ENCODE results near the gene STK25. TPM values are rescaled to one million over a fixed set of nuclear protein-coding genes. Genes with fewer than 3 reads are reported as not detected.
"Not testable (repeated sequence)": the region's sequence is repeated elsewhere in the genome, so short reads cannot be mapped to it uniquely, and the experiment has no call there.

The STK25 gene
- polyA plus RNA-seq, 4 donors: 176 to 209 (median 195) TPM

DNA sequence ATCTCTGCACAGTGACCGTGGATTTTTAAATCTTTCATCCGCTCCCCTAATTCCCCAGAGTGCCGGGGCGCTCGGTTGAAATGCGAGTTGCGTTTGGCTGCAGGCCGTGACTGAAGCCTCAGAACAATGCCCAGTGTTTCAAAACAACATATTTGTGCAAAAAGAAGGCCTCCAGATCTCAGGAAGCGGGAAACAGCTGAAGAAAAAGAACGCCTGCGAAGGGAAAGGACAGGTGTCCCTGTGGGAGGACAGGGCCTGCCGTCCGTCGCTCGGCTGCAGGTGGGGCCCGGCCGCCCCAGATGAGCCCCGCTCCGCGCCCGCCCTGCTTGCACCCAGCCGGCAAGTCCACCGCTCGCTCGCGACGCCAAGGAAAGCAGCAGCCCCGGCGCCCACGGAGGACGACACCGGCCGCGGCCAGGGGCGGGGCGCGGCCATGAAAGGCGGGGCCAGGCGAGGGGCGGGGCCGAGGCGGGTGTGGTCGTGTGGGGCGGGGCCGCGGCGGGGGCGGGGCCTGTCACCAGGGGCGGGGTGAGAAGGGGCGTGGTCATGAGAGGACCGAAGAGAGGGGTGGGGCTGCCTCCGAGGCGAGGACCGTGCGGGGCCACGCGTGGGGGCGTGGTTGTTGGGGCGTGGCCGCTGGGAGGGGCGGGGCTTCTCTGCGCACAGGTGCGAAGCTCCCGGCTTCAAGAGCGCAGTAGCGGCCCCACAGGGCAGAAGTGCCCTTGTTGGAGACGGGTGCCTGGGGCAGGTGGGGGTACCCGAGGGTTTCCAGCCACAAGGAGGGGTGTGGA lies 32.6 kb upstream of the STK25 start:
- DNase-seq (ENCODE audit: low read depth in 4 of 4, low spot score in 3 of 4): no peak

DNA sequence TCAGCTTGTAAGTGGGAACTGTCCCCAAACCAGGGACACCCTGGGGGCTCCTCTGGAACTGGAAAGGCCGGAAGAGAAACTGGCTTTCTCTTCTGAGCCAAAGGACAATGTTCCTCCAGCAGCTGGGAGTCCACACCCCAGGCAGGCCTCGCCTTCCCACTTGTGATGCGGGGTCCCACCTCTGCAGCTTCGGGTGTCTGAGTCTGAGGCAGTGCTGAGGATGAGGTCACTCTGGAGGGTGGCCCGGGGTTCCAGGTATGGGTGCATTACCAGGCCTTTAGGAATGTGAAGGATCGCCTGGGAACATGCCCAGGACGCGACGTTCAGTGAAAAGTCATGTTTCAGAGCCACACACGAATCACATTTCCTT lies 32.0 kb upstream of the STK25 start:
- DNase-seq (ENCODE audit: low read depth in 4 of 4, low spot score in 3 of 4): no peak

DNA sequence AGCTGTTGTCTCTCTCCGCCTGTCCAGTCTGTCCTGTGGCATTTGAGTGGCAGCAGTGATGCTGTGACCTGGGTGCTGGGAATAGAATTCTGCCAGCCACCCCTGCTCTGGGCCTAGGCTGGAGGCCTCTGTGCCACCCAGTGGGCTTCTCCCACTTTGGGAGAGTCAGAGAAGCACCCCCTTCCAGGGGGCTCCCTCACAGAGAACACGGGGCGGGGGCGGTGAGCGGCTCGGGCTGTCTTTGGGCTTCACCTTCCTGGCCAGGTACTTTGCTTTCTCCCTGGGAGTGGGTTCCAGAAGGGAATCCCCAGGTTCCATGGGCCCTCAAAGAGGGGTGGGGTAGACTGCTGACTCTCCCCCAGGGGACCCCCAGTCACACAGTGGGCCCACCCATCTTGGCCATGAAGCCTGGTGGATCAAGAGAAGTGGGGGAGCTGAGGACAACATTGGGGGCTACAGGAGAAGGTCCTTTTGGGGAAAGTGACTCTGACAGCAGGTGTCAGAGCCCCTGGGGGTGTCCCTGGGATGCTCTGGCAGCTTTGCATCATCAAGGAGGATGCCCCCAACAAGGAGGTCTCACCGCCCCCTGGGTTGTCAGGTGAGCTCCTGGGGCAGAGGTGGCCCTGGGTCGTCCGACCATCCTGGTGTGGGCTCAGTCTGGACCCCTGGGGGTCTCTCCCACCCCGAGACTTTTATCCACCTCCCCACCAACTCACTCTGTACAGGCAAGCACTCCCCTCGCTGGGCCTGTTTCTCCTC lies 31.4 kb upstream of the STK25 start:
- DNase-seq (ENCODE audit: low read depth in 4 of 4, low spot score in 3 of 4): no peak

DNA sequence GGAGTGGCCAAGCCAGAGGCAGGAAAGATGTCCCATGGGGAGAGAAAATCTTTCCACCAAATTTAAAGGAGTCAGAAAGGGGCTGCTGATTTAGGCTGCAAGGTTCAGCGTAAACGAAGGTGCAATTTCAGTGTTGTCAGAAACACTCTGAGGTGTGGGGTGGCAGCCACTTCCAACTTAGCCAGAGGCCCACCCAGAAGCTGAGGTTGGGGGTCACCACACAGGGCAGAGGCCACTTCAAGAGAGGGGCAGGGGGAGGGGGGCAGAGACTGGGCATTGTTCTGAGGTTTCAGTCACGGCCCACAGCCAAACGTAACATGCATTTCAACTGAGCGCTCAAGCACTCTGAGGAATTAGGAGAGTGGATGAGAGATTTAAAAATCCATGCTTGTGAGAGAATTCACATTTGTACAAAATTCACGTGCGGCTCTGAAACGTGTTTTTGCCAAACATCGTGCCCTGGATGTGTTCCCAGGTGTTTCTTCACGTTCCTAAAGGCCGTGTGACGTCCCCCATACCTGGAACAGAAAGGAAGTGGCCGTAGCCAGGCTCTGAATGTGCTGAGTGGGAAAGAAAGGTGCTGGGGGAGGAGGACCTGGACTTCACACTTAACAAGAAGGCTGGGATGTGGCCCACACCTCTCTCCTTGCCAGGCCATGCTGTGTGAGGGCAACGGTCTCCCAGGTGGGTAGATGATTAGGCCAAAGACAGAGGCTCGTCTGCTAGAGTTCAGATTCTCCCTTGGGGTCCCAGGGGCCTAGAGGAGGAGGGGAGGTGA lies 30.6 kb upstream of the STK25 start:
- DNase-seq (ENCODE audit: low read depth in 4 of 4, low spot score in 3 of 4): no peak

DNA sequence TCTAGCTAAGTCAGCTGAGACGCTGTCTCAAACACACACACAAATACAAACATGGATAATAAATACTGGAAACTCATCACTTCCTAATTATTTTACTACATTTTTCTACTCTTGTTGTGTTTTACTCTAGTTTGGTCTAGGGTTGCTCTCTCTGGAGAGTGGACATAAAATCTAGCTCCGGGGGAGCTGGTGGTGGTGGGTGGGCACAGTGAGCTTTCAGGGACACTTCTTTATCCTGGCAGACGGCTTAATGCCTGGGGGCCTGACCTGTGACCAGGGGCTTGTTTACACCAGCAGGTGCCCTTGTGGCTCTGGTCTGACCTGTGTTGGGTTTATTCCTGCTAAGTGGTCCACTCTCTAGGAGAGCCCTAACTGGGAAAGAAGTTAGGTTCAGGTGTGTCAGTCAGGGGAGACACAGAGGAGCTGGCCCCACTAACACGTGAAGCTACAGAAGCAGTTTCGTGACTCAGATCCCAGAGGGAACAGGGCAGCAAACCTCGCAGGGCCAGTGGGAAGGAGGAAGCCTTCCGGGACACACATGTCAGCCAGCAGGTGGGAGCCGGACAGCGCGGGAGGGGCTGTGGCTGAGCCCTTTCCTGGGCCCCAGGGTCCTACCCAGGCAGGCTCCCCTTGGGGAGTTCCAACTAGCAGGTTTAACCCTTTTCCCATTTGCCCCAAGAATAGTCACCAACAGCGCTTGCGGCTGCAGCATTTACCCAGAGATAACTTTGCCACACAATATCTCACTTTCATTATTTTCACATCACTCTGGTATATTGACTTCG lies 27.7 kb upstream of the STK25 start:
- no peak for DNase-seq (ENCODE audit: low read depth in 4 of 4, low spot score in 3 of 4)

DNA sequence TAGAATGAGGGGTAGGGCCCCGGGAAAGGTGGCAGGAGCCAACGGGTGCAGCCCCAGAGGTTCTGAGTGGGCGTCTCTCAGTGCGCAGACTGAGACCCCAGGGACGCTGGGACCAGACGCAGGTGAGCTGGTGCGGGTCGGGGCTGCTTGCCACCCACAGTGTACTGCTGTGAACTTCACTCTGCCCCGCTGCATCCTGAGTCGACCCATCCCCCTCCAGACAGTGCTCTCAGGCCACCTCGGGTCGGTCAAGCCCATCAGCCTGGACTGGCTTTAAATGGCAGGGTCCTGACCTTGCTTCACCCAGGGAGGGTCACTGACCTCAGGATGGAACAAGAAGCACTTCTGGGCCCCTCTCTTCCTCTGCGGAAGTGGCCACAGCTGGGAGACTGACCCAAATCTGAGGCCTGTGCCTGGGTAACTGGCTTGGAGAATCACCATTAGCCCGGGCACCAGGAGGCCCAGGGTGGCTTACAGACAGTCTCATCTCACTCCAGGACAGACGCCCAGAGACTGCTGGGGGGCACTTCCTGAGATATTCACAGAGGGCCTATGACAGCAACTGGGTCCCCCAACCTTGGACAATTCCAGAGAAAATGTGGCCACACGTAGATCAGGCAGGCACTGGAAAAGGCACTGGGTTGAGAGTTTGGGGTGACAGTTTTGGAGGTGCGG lies 26.5 kb upstream of the STK25 start:
- DNase-seq (ENCODE audit: low read depth in 4 of 4, low spot score in 3 of 4): no peak

DNA sequence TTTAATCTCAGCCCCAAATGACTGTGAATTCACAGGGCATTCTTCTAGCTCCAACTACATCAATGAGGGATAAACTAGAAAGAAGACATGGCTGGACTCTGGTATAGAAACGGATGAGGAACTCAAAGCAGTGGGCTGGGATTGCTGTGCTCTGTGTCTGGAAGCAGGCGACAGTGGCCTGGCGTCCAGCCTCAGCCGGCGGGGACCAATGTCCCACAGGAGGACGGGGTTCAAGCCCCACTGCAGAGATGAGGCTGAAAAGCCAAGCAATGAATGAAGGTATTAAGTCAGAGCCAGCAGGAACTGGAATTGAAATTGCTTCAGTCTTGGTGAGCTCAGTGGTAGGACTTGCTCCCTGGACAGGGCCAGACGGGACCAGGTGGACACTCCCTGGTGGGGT lies 25.9 kb upstream of the STK25 start:
- DNase-seq (ENCODE audit: low read depth in 4 of 4, low spot score in 3 of 4): no peak

DNA sequence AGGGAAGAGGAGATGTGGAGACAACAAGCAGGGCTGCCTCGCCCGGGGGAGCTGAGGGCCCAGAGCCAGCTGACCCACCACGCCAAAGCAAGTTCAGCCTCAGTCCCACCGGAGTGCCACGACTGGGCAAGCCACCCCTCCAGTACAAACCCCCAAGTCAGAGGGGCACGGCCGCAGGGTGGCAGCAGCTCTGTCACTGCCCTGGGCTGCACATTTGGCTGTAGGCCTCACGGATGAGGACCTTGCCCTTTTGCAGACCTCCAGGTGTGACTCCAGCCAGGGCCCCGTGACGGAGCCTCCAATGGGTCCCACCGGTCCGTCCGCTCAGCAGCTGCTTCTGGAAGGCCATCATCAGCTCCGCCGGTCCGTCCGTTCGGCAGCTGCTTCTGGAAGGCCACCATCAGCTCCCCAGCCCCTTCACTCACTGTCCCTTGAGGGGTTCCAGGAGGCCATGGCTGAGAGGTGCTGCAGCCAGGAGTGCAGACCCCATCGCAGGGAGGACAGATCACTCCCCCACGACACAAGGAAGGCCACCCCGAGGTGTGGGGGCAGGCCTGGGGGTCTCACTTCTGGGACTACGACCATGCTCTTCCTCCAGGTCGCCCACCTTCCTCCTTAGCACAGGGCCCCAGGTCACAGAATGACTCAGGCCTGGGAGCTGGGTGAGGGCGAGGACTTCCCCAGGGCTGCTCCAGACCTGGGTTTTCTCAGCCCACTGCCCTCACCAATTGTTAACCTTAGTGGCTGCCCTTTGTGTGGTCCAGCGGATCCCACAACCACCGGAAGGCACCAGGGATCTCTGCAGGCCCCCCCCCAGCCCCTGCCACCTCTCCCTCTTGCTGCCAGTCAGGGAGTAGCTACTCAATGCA lies 24.6 kb upstream of the STK25 start:
- no peak for DNase-seq (ENCODE audit: low read depth in 4 of 4, low spot score in 3 of 4)

DNA sequence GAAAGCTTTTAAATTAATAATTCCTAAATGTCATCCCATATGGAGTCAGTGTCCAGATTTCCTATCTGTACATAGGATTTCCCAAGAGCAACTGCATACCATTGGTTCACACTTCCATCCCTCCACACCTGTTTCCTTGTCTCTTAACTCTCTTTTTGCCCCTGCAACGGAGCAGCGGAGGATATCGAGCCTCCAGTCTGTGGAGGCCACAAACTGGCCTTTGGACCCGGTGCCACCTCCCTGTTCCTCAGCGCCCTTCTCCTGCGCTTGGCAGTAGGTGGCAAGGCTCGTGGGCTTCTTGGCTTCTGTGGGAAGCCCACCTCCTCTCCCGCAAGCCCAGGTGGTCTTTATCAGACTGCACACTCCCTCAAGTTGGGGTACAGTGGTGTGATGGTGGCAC lies 23.8 kb upstream of the STK25 start:
- DNase-seq (ENCODE audit: low read depth in 4 of 4, low spot score in 3 of 4): no peak

DNA sequence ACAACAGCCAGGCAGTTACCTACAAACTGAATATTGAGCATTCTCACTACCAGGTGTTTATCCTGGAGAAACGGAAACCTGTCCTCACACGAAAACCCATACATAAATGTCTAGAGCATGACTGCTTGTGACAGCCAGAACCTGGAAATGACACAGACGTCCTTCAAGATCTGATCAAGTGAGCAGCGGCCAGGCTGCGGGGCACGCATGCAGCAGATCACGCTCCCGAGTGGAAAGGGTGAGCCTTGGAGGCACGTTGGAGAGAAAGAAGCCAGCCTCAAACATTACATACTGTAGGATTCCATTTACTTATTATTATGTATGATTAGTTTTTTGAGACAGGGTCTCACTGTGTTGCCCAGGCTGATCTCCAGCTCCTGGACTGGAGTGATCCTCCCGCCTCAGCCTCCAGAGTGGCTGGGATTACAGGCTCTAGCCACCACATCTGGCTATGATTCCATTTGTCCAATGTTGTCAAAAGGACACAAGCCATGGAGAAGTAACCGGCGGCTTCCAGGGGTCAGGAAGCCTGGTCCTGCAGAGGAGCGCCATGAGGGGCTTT lies 22.9 kb upstream of the STK25 start:
- no peak for DNase-seq (ENCODE audit: low read depth in 4 of 4, low spot score in 3 of 4)

DNA sequence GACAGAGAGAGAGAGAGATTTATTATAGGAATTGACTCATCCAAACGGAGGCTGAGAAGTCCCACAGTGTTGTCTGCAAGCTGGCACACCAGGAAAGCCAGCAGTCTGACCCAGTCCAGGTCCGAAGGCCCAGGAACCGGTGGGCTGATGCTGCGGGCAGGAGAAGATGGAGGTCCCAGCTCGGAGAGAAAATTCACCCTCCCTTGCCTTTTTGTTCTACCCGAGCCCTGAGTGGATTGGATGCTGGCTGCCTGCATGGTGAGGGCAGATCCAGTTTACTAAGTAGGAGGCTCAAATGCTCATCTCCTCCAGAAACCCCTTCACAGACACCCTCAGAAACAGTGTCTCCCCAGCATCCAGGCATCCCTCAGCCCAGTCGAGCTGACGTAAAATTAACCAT lies 22.2 kb upstream of the STK25 start:
- DNase-seq (ENCODE audit: low read depth in 4 of 4, low spot score in 3 of 4): no peak

DNA sequence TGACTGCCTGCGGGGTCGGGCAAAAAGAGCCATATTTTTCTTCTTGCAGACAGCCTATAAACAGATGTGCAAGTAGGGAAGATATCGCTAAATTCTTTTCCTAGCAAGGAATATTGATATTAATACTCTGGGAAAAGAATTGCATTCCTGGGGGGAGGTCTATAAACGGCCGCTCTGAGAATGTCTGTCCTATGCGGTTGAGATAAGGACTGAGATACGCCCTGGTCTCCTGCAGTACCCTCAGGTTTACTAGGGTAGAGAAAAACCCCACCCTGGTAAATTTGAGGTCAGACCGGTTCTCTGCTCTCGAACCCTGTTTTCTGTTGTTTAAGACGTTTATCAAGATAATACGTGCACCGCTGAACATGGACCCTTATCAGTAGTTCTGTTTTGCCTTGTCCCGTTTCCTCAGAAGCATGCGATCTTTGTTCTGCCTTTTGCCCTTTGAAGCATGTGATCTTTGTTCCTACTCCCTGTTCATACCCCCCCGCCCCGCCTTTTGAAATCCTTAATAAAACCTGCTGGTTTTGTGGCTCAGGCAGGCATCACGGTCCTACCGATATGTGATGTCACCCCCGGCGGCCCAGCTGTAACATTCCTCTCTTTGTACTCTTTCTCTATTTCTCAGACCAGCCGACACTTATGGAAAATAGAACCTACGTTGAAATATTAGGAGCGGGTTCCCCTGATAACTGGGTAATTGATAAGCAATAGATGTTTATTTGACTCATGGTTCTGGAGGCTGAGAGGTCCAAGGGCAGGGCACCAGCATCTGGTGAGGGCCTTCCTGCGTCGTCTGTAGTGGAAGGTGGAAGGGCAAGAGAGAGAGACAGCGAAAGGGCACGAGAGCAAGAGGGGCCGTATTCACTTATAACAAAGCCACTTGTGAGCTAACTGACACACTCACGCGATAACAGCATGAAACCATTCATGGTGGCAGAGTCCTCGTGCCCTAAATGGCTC lies 17.7 kb upstream of the STK25 start:
- DNase-seq (ENCODE audit: low read depth in 4 of 4, low spot score in 3 of 4): not testable (repeated sequence)

DNA sequence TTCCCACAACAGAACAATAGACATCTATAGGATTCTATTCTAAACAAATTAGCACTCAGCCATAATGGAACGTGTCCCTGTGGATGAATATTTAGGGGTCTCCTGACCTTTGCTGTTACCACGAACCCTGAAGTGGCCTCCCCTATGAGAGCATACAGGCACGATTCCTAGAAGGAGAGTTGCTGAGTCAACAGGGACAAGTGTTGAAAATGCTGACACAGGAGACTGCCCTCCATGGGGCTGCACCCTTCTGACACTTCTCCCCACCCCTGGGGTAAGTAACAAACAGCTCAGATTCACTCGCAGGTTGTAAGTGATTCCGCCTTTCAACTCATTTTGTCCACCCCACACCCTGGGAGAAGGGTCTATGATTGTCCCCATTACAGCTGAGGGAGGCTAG lies 14.1 kb upstream of the STK25 start:
- DNase-seq (ENCODE audit: low read depth in 4 of 4, low spot score in 3 of 4): no peak

DNA sequence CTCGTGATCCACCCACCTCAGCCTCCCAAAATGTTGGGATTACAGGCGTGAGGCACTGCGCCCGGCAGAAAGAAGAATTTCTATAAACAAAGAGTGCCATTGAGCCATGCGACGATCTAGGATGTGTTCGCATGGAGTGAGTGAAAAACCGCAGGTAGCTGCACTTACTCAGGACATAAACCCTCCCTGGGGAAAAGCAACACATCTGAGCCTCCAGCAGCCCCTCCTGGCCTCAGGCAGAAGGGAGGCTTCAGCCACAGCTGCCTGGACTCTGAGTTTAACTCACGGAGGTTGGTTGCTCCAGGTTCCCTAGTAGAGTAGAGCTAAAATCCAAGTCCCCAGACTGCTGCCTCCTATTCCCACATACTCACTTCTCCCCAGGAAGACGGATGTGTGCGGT lies 11.3 kb upstream of the STK25 start:
- no peak for DNase-seq (ENCODE audit: low read depth in 4 of 4, low spot score in 3 of 4)

DNA sequence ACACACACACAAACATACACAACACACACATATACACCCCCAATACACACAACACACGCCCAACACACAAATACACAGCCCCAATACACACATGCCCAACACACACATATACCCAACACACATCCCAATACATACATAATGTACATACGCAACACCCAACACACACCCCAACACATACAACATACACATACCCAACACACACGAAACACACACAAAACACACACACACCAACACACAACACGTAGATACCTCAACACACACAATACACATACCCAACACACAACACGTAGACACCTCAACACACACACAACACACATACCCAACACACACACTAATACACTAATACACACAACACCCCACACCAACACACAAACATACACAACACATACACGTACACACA lies 8.9 kb upstream of the STK25 start:
- DNase-seq (ENCODE audit: low read depth in 4 of 4, low spot score in 3 of 4): no peak

DNA sequence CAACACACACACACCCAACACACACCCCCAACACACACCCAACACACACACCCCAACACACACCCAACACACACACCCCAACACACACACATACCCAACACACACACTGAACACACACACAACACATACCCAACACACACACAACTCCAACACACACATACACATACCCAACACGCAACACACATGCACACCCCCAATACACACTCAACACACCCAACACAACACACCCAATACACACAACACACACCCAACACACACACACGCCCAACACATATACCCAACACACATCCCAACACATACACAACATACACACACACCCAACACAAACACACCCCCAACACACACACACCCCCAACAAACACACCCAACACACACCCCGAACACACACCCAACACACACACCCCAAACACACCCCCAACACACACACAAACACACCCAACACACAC lies 8.2 kb upstream of the STK25 start:
- DNase-seq (ENCODE audit: low read depth in 4 of 4, low spot score in 3 of 4): no peak

DNA sequence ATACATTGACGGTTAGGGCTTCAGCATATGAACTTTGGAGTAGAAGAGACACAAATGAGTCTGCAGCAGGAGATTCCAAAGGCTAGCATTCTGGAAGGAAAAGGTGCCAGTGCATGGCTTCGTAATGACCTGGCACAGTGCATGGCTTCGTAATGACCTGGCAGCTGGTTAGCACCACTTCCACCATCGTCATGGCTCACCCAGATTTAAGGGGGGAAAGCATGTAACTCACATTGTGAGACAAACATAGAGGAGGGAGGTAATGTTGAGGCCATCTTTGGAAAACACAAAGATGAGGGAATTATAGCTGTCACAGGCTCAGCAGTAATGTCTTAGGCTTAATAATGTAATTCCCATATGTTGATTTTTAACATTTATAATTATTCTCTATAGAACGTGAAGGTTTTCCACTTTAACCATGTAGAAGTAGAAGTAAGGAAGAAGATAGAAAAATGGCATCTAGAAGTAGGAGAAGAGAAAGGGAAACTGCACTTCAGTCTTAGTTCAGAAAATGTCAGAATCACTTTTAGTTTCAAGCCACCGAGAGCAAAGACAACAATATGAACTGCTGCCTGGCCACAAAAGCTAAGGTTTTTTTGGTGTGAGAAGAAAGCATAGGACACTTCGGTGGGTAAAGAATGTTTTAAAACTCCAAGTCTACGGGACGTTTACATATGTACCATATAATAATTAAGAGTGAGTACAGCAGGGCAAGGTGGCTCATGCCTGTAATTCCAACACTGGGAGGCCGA lies 6.8 kb upstream of the STK25 start:
- DNase-seq (ENCODE audit: low read depth in 4 of 4, low spot score in 3 of 4): no peak

Measured in right renal pelvis (tissue), 4 donors.